DND-41 (cell line): ENCODE results near the gene CLSTN2.

Experiments
- ATAC-seq: fragments of 200-7000 bp; cut with Tn5 transposase; 3 replicates; pipeline ENCODE4 v1.9.1; 2021; ENCODE audit warnings: low read depth; ENCODE audit not compliant: insufficient read depth
- DNase-seq: peaks from one replicate; pipeline ENCODE4 v3.0.0-alpha.2; 2020
- H2AFZ ChIP-seq: 2 replicates; pipeline ENCODE4 v1.6.0; 2012; ENCODE audit warnings: low read depth, low read length
- H3K27ac ChIP-seq: 2 replicates; pipeline ENCODE4 v1.5.1; 2012; ENCODE audit warnings: low read length, inconsistent platforms
- H3K27me3 ChIP-seq: fragments of 200-600 bp; sonication (generic); 2 replicates; pipeline ENCODE4 v1.6.0; 2012; ENCODE audit warnings: low read length, mild to moderate bottlenecking, inconsistent platforms; ENCODE audit not compliant: insufficient read depth, poor library complexity
- H3K36me3 ChIP-seq: 2 replicates; pipeline ENCODE4 v1.5.1; 2012; ENCODE audit warnings: low read length, inconsistent platforms; ENCODE audit not compliant: insufficient read depth
- H3K4me1 ChIP-seq: 2 replicates; pipeline ENCODE4 v1.5.1; 2012; ENCODE audit warnings: mild to moderate bottlenecking, low read length; ENCODE audit not compliant: insufficient read depth
- H3K4me2 ChIP-seq: 2 replicates; pipeline ENCODE4 v1.6.0; 2012; ENCODE audit warnings: mild to moderate bottlenecking, moderate library complexity, low read length, inconsistent platforms; ENCODE audit not compliant: insufficient read depth
- H3K4me3 ChIP-seq, 2 experiments: fragments of 200-600 bp in 1 of 2; shearing (Covaris generic) in 1 of 2; 2 replicates each; pipeline ENCODE4 v1.5.1; 2012 to 2016; ENCODE audit warnings: inconsistent platforms in 2 of 2, low read length in 2 of 2, mild to moderate bottlenecking in 2 of 2, low read depth in 1 of 2, moderate library complexity in 1 of 2
- H3K79me2 ChIP-seq: 2 replicates; pipeline ENCODE4 v1.6.0; 2012; ENCODE audit warnings: low read length, inconsistent platforms; ENCODE audit not compliant: insufficient read depth
- H3K9ac ChIP-seq: 2 replicates; pipeline ENCODE4 v1.6.0; 2012; ENCODE audit warnings: low read depth, mild to moderate bottlenecking, inconsistent platforms, low read length, moderate library complexity
- H3K9me3 ChIP-seq: 2 replicates; pipeline ENCODE4 v1.5.1; 2012; ENCODE audit warnings: low read length, moderate library complexity, mild to moderate bottlenecking, inconsistent platforms; ENCODE audit not compliant: insufficient read depth, severe bottlenecking
- H4K20me1 ChIP-seq: 2 replicates; pipeline ENCODE4 v1.6.0; 2012; ENCODE audit warnings: low read length; ENCODE audit not compliant: insufficient read depth
- EZH2 ChIP-seq: IDR thresholded peaks from 3 replicates; pipeline ENCODE4 v1.6.1; 2012; ENCODE audit warnings: borderline replicate concordance, low read depth, mild to moderate bottlenecking, moderate library complexity, low read length, inconsistent platforms; ENCODE audit not compliant: severe bottlenecking
- TF ChIP-seq, protein P1 (sequence below): IDR thresholded peaks from 2 replicates; pipeline ENCODE4 v1.5.1; 2012; ENCODE audit warnings: borderline replicate concordance, low read length, moderate library complexity, mild to moderate bottlenecking; ENCODE audit not compliant: poor library complexity, severe bottlenecking; ENCODE audit errors: extremely low read depth

The CLSTN2 gene

DNA sequence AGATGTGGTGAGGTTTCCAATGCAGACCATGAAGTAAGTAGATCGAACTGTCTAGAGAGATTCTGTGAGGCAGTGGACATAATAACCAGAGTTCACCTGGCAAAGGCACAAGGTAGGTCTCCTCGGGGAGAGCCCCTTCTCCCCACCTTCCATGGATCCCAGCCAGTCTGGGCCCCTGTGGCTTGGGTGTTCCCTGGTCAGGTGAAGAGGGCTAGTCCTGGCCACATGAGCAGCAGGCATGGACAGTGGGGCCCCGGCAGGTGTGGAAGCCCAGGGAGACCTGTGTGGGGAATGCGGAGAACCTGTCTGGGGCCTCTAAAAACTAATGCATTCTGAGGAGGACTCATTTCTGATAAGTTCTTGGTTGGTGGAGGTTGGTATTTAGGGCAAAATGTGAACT, 501.4 kb downstream of the CLSTN2 start:
- H3K4me1 ChIP-seq, result no peaks in the 10 kb centered on the region
- no peak overlapping the region for H3K9ac ChIP-seq
- H3K27me3 ChIP-seq, result peaks cover 6% of the 10 kb centered on the region
- ATAC-seq (no peak), DNase-seq (no peak)
- no peaks in the 10 kb centered on the region for H3K9me3 ChIP-seq
- H3K4me2 ChIP-seq, result no peak overlapping the region
- no peaks in the 10 kb centered on the region for H3K36me3 ChIP-seq
- H3K4me3 ChIP-seq, result no peak overlapping the region
- H3K27ac ChIP-seq, result no peak overlapping the region
- H4K20me1 ChIP-seq, result no peaks in the 10 kb centered on the region
- H3K79me2 ChIP-seq, result no peaks in the 10 kb centered on the region
- no peak overlapping the region for H2AFZ ChIP-seq
- TF ChIP-seq, protein P1, sequence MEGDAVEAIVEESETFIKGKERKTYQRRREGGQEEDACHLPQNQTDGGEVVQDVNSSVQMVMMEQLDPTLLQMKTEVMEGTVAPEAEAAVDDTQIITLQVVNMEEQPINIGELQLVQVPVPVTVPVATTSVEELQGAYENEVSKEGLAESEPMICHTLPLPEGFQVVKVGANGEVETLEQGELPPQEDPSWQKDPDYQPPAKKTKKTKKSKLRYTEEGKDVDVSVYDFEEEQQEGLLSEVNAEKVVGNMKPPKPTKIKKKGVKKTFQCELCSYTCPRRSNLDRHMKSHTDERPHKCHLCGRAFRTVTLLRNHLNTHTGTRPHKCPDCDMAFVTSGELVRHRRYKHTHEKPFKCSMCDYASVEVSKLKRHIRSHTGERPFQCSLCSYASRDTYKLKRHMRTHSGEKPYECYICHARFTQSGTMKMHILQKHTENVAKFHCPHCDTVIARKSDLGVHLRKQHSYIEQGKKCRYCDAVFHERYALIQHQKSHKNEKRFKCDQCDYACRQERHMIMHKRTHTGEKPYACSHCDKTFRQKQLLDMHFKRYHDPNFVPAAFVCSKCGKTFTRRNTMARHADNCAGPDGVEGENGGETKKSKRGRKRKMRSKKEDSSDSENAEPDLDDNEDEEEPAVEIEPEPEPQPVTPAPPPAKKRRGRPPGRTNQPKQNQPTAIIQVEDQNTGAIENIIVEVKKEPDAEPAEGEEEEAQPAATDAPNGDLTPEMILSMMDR, result no peak
- no peak for TF ChIP-seq EZH2

GRCh38 chr3:140438736-140439470, 503.9 kb downstream of the CLSTN2 start:
- Histone ChIP-seq H3K36me3 (no peaks in the 10 kb centered on the region), H3K27me3 (peaks cover 10% of the 10 kb centered on the region), H3K79me2 (no peaks in the 10 kb centered on the region), H3K9me3 (no peaks in the 10 kb centered on the region), H3K27ac (no peak overlapping the region), H3K4me1 (no peaks in the 10 kb centered on the region), H3K4me3 (no peak overlapping the region), H3K9ac (no peak overlapping the region), H3K4me2 (no peak overlapping the region), H4K20me1 (no peaks in the 10 kb centered on the region), H2AFZ (no peak overlapping the region)
- no peak for TF ChIP-seq EZH2
- TF ChIP-seq, protein P1, result no peak
- DNase-seq (no peak), ATAC-seq (no peak)

DNA sequence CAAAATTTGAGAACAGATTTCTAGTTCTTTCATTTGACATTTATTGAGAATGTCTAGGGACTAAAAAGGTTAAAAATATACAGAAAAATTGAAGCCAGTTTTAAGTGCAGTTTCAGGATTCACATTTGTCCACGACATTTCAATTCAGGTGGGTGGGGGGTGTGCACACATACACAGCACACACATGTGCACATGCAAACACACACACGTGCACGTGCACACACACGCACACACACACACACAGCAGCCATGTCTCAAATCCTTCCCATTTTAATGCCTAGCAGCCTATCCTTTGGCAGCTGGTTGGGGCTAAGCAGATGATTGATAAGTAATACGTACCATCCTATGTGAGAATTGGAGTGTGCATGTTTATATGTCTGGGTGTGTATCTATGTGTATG, 504.5 kb downstream of the CLSTN2 start:
- Histone ChIP-seq H3K27me3 (peaks cover 10% of the 10 kb centered on the region), H4K20me1 (no peaks in the 10 kb centered on the region), H3K4me1 (no peaks in the 10 kb centered on the region), H3K36me3 (no peaks in the 10 kb centered on the region), H3K27ac (no peak overlapping the region), H3K9me3 (no peaks in the 10 kb centered on the region), H3K9ac (no peak overlapping the region), H2AFZ (no peak overlapping the region), H3K4me3 (no peak overlapping the region), H3K79me2 (no peaks in the 10 kb centered on the region), H3K4me2 (no peak overlapping the region)
- no peak for TF ChIP-seq EZH2
- TF ChIP-seq, protein P1, result no peak
- no peak for ATAC-seq
- no peak for DNase-seq
